ENCODE measurements around the gene SHISA7.

Gene SHISA7

DNA sequence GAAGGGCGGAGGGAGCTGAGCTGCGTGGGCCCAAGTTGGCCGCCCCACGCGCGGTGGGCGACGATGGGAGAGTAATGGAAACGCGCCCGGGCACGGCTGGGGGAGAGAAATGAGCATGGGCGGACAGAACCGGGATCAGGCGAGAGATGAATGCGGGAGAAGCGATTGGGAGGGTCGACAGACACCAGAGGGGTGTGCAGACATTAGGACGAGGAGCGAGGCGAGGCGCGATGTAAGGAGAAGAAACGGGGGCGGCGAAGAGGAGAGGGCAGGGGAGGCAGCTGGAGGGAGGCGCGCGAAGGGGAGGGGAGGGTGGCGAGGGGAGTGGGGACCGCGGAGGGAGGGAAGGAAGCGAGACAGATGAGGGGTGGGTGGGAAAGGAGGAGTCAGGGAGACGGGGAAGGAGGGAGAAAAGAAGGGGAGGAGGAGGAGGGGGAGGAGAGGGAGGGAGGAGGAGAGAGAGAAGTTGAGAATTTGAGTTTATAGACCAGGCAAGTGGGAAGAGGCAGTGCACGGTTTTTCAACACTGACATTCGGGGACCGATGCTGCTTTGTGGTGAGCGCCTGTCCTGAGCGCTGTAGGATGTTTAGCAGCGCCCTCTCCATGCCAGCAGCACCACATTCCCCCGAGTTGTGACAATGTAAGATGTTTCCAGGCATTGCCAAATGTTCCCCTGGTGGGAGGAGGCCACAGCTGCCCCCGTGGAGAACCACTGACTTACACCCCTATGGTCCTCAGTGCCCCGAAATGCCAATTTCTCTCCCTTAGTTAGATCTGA lies at the start of gene SHISA7:
TSS of gene SHISA7 (minus strand) at position 256 of the 779 bp plus-strand sequence. CDS start 437 bp downstream, outside the sequence.
- DNase-seq (ENCODE audit: low spot score), result no peak

- no peak for DNase-seq (ENCODE audit: low spot score)
These were observed 49.4 kb upstream of the SHISA7 start for GRCh38 chr19:55492362-55492944.

DNA sequence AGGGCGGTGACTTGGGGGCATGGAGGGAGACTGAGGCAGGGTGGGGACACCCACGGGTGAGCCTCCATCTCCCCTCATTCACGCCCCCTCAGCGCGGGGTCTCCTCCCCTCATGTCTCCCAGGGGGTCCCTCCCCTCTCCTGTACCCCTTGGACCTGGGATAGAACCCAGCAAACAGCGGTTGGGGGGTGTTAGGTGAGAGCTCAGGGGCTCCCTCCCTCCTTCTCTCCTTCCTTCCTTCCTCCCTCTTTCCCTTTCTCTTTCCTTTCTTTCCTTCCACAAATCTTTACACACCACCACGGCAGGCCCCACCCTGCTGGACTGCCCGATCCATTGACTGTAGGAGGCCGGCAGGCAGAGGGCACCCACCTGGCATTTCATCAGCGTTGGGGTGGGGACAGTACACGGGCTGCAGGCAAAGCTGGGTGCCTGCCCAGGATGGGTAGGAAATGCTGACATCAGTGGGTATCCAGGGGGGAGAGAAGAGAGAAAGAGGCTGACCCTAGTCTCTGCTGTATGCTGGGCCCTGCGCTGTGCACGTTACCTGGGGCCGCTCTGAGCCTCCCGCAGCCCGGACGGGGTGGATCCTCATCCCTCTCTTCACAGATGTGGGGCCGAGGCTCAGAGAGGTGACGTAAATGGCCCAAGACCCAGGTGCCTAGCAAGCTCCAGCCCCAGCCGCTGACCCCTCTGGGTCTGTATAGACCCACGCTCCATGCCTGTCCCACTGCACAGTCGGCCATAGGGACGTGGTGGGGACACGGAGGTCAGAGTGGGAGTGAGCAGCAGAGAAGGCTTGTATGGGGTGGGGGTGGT lies 48.7 kb upstream of the SHISA7 start:
- DNase-seq (ENCODE audit: low spot score), result no peak

DNA sequence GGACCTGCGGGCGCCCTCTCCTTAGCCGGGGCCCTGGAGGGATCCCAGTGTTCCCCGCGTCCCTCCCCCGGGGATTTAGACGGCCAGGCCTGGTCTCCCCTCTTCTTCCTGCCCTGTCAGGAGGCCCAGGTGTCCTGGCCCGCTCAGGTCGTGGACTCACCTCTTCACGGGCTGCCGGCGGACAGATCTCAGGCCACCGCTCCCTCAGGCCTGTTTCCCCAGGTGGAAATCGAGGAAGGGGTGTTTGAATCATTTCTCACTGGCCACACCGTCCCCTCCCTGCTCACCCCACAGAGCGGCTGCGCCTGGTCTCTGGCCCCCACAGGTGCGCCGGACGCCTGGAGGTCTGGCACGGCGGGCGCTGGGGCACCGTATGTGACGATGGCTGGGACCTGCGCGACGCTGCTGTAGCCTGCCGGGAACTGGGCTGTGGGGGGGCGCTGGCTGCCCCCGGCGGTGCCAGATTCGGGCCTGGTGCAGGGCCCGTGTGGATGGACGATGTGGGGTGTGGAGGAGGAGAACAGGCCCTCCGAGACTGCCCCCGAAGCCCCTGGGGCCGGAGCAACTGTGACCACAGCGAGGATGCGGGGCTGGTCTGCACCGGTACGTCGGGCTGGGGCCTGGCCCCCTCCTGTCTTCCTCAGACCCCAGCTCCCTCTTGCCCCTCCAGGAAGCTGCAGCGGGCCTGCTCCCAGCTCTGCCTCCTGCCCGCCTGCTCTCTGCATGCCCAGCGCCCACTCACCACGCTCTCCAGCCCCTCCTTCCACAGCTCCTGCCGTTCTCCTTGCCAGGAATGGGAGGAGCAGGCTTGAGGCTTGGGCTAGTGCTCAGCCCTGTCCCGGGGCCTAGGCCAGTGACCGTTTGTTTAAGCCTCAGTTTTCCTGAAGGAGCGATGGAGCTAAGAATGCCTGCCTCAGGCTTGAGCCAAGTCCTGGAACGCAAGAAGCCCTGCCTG lies 47.7 kb upstream of the SHISA7 start:
- DNase-seq (ENCODE audit: low spot score), result no peak

- no peak for DNase-seq (ENCODE audit: low spot score)
These were observed 46.8 kb upstream of the SHISA7 start for GRCh38 chr19:55489711-55490477.

DNA sequence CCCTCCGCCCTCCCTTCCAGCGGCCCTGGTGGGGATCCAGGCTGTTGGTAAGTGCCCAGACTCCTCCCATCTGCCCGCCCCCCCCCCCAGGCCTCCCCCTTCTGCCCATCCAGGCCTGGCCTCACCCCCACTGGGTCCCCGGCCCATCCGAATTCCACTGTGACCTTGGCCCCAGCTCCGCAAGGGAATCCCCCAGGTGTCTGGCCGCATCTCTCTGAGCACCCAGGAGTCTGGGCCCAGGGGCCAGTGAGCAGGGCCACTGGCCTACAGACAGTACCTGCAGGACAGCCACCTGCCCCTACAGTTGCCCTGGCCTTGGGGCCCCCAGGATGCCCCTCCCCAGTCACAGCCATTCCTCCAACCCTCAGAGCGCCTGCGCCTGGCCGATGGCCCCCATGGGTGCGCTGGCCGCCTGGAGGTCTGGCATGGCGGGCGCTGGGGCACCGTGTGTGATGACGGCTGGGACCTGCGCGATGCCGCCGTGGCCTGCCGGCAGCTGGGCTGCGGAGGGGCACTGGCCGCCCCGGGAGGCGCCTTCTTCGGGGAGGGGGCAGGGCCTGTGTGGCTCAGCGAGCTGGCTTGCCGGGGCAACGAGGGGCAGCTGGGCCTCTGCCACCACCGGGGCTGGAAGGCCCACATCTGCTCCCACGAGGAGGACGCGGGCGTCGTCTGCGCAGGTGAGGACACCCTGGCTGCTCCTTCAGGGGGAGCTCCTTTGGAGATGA lies 46.0 kb upstream of the SHISA7 start:
- DNase-seq (ENCODE audit: low spot score), result no peak

DNA sequence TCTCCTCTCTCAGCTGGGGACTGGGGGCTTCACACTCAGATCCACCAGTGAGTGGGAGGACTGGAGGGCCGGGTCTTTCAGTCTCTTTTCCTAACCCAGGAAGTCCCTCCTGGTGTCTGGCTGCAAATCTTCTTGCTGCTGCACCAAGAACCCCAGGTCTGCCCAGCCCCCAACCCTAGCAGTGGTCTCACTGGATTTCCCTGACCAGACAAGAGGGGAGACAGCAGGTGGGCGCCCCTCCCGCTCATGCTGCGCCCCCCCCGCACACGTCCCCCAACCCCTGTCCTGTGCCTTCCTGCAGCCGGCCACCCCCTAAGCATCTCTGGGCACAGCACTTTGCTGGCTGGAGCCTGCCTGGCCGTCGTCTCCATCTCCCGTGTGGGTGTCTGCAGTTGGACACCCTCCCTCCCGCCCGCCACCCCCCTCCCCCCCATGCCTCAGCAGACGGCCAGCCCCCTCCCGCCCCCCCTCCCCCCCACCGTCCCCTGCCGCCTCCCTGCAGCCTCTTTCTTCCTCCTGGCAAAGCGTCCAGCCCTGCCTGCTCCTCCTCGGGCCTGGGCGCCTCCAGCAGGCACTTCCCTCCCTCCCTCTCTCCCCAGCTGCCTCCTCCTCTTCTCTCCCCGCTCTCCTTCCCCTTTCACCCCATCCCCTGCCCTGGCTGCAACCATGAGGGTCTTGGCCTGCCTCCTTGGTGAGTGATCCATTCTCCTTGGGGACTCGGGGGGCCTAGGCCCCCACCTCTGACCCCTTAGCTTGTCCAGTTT lies 45.0 kb upstream of the SHISA7 start, which contains the start of gene SSC5D:
TSS of gene SSC5D (plus strand) at position 513 of the 764 bp plus-strand sequence. CDS start at position 667, 154 bp downstream.
- DNase-seq (ENCODE audit: low spot score), result no peak

DNA sequence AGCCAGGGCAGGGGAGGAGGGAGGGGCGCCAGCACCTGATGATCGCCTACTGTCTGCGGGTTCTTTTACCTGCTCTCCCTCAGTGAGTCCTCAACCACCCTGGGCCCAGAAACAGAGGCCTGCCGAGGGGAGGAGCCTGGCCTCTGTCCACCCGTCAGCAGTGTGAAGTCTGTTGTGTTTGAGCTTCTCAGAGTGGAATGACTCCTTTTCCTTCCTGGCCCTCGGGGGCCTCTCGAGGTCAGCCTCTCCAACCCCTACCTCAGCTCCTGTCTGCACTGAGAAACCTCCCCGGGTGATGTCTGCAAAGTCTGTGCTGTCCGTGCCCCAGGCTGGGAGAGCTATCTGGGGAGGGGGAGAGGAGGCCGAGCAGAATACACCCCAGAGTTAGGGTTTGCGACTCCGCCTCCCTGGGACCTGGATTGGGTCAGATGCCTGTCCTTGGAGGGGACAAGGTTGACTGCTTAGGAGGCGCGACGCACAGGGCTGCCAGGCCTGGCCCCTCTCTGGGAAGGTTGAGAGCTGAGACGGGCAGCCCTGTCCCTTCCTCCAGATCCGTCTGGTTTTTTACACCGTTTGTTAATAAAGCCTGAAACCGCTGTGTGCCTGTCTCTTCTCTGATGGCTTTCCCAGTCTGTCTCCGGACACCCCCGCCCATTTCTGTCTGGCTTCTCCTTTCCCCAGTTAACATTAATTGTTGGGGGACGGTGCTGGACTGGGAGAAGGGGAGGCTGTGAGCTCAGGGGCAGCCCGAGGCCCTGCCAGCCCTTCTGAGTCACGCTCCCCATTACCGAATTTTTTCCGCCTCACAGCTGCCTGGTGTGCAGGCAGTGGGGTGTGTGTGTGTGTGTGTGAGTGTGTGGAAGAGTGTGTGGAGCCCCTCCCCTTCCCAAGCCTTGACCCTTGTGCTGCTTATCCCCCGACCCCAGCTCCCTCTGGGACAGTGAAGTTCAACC lies 44.1 kb upstream of the SHISA7 start:
- peak; percentile 56 for DNase-seq (ENCODE audit: low spot score)

- no peak for DNase-seq (ENCODE audit: low spot score)
These were observed 43.2 kb upstream of the SHISA7 start for GRCh38 chr19:55486043-55486970.

GRCh38 chr19:55485439-55486011 lies 42.4 kb upstream of the SHISA7 start:
- no peak for DNase-seq (ENCODE audit: low spot score)

DNA sequence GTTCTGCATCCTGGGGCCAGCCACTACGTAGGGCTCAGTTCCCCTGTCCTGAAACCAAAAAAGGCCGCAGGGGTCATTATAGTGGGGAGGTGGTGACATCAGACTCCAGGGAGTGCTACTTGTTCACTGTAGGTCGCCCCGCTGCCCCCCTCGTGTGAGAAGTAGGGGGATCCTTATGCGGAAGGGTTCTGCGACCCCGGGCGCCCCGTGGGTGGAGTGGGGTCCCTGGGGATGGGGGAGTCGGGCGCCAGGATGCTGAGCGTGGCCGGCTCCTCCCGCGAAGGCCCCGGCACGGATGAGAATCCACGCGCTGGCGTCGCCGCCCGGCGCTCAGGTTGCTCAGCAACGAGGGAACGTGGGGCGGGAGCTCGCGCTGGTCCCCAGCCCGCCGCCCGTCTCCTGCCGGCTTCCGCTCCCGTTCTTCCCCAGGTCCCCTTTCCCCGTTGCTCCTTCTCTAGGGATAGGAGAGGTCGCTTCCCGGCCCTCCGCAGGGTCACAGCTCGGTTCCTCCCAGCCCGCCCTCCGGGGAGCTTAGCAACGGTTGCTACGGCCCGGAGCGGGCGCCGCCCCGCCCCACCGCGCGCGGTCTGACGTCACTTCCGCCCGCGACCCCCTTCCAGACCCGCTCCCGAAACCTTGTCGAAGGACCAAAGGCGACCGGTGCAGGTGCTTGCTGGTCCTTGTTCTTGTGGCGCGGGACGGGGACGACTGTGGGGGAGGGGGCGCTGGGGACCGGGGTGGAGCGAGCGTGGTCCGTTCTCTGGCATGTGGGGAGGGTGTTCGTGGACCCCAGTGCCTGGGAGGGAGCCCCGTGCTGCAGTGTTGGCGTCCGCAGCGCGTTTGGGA lies 41.7 kb upstream of the SHISA7 start, which contains the start of gene NAT14:
TSS of gene NAT14 (plus strand) at position 596 of the 846 bp plus-strand sequence. CDS start 521 bp downstream, outside the sequence.
- no peak for DNase-seq (ENCODE audit: low spot score)

DNA sequence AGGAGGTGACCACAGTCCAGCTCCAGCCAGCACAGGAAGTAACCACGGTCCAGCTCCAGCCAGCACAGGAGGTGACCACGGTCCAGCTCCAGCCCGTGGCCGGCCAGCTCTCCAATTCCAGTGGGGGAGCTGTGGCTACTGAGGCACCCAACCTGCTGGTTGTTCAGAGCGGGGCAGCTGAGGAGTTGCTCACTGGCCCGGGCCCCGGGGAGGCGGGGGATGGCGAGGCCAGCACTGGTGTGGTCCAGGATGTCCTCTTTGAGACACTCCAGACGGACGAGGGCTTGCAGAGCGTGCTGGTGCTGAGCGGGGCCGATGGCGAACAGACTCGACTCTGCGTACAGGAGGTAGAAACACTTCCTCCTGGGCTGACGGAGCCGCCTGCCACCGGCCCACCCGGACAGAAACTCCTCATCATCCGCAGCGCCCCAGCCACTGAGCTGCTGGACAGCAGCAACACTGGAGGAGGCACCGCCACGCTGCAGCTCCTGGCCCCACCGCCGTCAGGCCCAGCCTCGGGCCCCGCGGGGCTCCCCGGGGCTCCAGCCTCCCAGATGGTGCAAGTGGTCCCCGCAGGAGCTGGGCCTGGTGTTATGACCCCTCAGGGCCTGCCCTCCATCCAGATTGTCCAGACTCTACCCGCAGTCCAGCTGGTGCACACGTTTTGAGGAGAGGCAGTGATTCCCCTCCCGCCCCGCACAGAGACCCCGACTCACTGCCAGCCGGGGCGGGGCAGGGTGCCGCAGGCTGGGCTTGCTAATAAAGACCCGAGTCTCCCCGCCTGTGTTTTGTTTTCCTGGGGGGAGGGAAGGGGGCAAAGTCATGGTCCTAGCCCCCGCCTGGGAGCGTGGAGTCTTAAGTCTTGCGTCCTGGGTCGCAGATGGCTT lies 40.8 kb upstream of the SHISA7 start:
- no peak for DNase-seq (ENCODE audit: low spot score)

- DNase-seq (ENCODE audit: low spot score), result no peak
These were observed 40.0 kb upstream of the SHISA7 start for GRCh38 chr19:55482967-55483705.
